ENCODE results near the gene CST2.
"Not testable (repeated sequence)": the region's sequence is repeated elsewhere in the genome, so short reads cannot be mapped to it uniquely, and the experiment has no call there.

The CST2 gene

DNA sequence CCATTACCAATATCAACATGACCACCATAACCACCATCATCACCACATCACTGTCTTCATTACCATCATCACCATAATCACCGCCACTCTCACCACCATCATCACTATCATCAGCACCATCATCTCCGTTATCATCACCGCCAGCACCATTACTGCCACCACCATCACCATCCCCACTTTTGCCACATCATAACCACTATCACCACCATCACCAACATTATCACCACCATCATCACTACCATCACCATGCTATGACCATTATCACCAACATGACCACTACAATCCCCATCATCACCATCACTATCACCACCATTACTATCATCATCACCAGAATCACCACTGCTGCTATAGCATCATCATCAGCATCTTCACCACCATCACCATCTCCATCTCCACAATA is 25.7 kb downstream of the CST2 start:
- no peak for FAIRE-seq

DNA sequence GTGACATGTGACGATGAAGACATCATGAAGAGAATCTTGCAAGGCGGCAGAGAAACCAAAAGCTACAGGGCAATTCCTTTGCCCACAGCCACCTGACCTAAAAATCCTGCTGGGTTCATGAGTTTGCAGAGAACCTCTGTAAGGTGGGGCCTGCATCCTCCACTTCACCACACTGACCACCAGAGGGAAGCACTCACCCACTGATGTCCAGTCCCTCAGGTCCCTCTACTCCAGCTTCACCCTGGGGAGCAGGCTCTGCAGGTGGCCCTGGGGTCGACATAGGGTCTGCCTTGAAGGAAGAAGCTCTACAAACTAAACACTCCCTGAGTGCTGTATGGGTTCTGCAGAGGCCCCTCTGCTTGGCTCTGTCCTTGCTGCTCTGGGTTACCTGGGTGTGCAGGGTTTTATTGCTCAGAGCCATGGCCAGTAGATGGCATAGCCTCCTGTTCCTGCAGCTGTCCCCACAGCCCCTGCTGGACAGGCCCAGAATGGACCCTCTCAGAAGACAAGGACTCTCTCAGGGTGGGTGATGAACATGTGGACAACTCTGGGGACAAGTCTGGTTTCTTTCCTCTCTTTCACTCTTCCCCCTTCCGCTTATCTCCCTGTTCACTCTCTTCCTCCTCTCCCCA is 27.2 kb downstream of the CST2 start:
- not testable (repeated sequence) for FAIRE-seq

- FAIRE-seq: no peak
These were observed 31.0 kb downstream of the CST2 start for GRCh38 chr20:23795526-23795925.

DNA sequence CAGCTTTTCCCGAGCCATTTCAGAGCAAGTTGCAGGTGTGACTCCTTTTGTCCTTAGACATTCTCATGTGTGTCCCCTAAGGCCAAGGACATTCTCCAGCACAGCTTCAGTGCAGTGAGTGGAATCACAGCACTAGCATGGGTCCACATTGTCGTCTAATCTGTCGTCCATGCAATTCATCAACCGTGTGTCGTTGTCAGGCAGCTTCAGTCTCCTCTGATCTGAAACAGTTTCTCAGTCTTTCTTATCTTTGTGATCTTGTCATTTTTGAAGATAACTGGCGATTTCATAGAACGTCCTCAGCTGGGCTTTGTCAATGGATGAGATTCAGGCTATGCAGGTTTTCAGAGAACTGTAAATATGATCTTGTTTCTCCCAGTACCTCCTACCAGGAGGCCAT is 31.7 kb downstream of the CST2 start:
- no peak for FAIRE-seq

- FAIRE-seq: no peak
These were observed 32.5 kb downstream of the CST2 start for GRCh38 chr20:23794065-23794464.

DNA sequence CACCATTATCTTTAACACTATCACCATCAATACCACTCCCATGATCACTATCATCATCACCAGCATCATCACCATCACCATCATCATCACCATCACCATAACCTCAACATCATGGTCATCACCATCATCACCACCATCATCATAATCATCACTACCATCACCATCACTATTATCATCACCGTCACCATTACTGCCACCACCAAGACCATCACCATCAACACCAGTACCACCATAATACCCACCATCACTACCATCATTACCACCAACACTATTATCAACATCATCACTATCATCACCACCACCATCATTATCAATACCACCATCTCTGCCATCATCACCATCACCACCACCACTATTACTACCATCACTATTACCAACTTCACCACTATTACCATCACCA is 43.1 kb downstream of the CST2 start:
- no peak for FAIRE-seq

DNA sequence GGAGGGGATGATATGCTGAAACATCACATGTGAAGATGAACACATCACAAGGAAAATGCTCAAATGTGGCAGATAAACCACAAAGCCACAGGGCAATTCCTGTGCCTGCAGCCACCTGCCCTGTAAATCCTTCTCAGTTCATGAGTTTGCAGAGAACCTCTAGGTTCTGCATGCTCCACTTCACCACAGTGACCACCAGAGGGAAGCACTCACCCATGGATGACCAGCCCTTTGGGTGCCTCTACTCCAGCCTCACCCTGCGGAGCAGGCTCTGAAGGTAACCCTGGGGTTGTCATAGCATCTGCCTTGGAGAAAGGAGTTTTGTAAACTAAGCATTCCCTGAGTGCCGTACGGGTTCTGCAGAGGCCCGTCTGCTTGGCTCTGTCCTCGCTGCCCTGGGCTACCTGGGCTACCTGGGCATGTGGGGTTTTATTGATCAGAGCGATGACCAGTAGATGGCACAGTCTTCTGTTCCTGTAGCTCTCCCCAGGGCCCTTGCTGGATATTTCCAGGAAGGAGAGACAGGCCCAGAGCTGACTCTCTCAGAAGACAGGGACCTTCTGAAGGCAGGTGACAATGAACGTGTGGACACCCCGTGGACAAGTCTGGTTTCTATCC is 44.1 kb downstream of the CST2 start:
- FAIRE-seq: no peak

DNA sequence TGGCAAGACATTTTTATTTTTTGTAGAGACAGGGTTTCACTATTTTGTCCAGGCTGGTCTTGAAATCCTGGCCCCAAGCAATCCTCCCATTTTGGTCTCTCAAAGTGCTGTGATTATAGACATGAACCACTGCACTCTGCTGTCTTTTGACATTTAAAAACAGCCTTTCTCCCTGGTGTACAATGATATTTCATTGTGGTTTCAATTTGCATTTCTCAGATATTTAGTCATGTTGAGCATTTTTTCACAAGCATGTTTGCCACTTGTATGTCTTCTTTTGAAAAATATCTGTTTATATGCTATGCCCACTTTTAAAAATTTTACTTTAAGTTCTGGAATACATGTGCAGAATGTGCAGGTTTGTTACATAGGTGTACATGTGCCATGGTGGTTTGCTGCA is 47.9 kb downstream of the CST2 start:
- FAIRE-seq: not testable (repeated sequence)

- FAIRE-seq: not testable (repeated sequence)
These were observed 49.1 kb downstream of the CST2 start for GRCh38 chr20:23777380-23777779.

GRCh38 chr20:23776067-23776771 is 50.3 kb downstream of the CST2 start:
- no peak for FAIRE-seq

GRCh38 chr20:23774081-23774480 is 52.4 kb downstream of the CST2 start:
- FAIRE-seq: no peak

Data from G401.6 (cell line).